PC-3 (cell line): ENCODE measurements around the gene KATNAL1. TPM values are rescaled to one million over a fixed set of nuclear protein-coding genes. Genes with fewer than 3 reads are reported as not detected.
"Not testable (repeated sequence)": the region's sequence is repeated elsewhere in the genome, so short reads cannot be mapped to it uniquely, and the experiment has no call there.

Experiments used
- ATAC-seq: fragments of 200-7000 bp; cut with Tn5 transposase; 2 replicates; pipeline ENCODE4 v1.9.1; 2020; ENCODE audit warnings: mild to moderate bottlenecking, moderate library complexity
- BruUV-seq: library from RNA; stranded (reverse); fragments of 400-500 nt; replicated peaks from 2 replicates; lab custom pipeline; 2021; lab: Mats Ljungman, UMichigan
- CTCF ChIA-PET: fragments of 300-600 bp; sonication (Branson Sonifier 250); formaldehyde crosslinking; loops from one replicate; lab custom pipeline; 2022; ENCODE audit warnings: antibody characterized with exemption; lab: Charles Lee
- POLR2A ChIA-PET: fragments of 300-600 bp; sonication (Branson Sonifier 250); formaldehyde crosslinking; loops from one replicate; lab custom pipeline; 2022; ENCODE audit warnings: antibody characterized with exemption; ENCODE audit not compliant: unreplicated experiment; lab: Charles Lee
- DNase-seq: peaks from one replicate; pipeline ENCODE4 v3.0.0-alpha.2; 2015
- H2AFZ ChIP-seq: fragments of 300-600 bp; sonication (generic); 2 replicates; pipeline ENCODE4 v1.6.0; 2016; ENCODE audit warnings: antibody characterized with exemption, low read length
- H3F3A ChIP-seq: fragments of 300-600 bp; sonication (generic); one replicate; pipeline ENCODE4 v1.6.0; 2017; ENCODE audit warnings: antibody characterized with exemption, low read length, control low read depth, mild to moderate bottlenecking; ENCODE audit not compliant: unreplicated experiment
- H3K27ac ChIP-seq: fragments of 300-600 bp; sonication (generic); 2 replicates; pipeline ENCODE4 v1.5.1; 2016; ENCODE audit warnings: mild to moderate bottlenecking, low read length
- H3K27me3 ChIP-seq: fragments of 300-600 bp; sonication (generic); 2 replicates; pipeline ENCODE4 v1.6.1; 2016; ENCODE audit warnings: low read length, mixed read lengths
- H3K36me3 ChIP-seq: fragments of 300-600 bp; sonication (generic); 2 replicates; pipeline ENCODE4 v1.6.1; 2016; ENCODE audit warnings: low read depth, mixed run types, low read length, mixed read lengths
- H3K4me1 ChIP-seq: fragments of 300-600 bp; sonication (generic); 2 replicates; pipeline ENCODE4 v1.5.1; 2016; ENCODE audit warnings: low read length; ENCODE audit not compliant: insufficient read depth
- H3K4me2 ChIP-seq: fragments of 300-600 bp; sonication (generic); 2 replicates; pipeline ENCODE4 v1.6.0; 2016; ENCODE audit warnings: low read length
- H3K4me3 ChIP-seq: fragments of 300-600 bp; sonication (generic); 2 replicates; pipeline ENCODE4 v1.5.1; 2016; ENCODE audit warnings: mild to moderate bottlenecking, low read length, mixed read lengths
- H3K79me2 ChIP-seq: fragments of 300-600 bp; sonication (generic); 2 replicates; pipeline ENCODE4 v1.6.1; 2017; ENCODE audit warnings: low read length, mixed read lengths
- H3K9ac ChIP-seq: fragments of 300-600 bp; sonication (generic); 2 replicates; pipeline ENCODE4 v1.6.0; 2016; ENCODE audit warnings: mild to moderate bottlenecking, low read length
- H3K9me2 ChIP-seq: fragments of 300-600 bp; sonication (generic); replicated peaks from 2 replicates; pipeline ENCODE4 v1.6.1; 2016; ENCODE audit warnings: mixed run types, low read length, mixed read lengths
- H3K9me3 ChIP-seq: fragments of 300-600 bp; sonication (generic); 2 replicates; pipeline ENCODE4 v1.6.1; 2016; ENCODE audit warnings: low read length, mixed read lengths
- H4K20me1 ChIP-seq: fragments of 300-600 bp; sonication (generic); 2 replicates; pipeline ENCODE4 v1.6.1; 2016; ENCODE audit warnings: low read length, mixed read lengths
- CTCF ChIP-seq: fragments of 300-600 bp; sonication (generic); conservative IDR thresholded peaks from 2 replicates; pipeline ENCODE4 v1.5.1; 2017; ENCODE audit warnings: antibody characterized with exemption, low read depth, mild to moderate bottlenecking, low read length
- EZH2 ChIP-seq: fragments of 300-600 bp; sonication (generic); IDR thresholded peaks from one replicate; pipeline ENCODE4 v1.6.1; 2017; ENCODE audit warnings: antibody characterized with exemption, mild to moderate bottlenecking, low read length; ENCODE audit not compliant: unreplicated experiment
- EZH2phosphoT487 ChIP-seq: fragments of 300-600 bp; sonication (generic); IDR thresholded peaks from 2 replicates; pipeline ENCODE4 v1.6.1; 2018; ENCODE audit warnings: mild to moderate bottlenecking, antibody characterized with exemption, low read length, borderline replicate concordance
- intact Hi-C: fragments of 100-400 bp; cut with micrococcal nuclease; formaldehyde crosslinking; loops from 2 replicates; pipeline ENCODE4 v1.9.0; 2023
- total RNA-seq: library from RNA; depleted of rRNA; stranded (reverse); fragments of >200 nt; gene quantifications from 2 replicates; pipeline ENCODE4 v1.2.3, GENCODE V29; 2014

The KATNAL1 gene
- total RNA-seq, 1 experiment from 2014 or later: 4.3 TPM

GRCh38 chr13:30266756-30267155, 40.6 kb downstream of the KATNAL1 start:
- no TSS peak for BruUV-seq
- no peak for DNase-seq
- intact Hi-C loops: no loop called here
- Histone ChIP-seq H4K20me1 (no peaks in the 10 kb centered on the region), H3K9me3 (no peaks in the 10 kb centered on the region), H3K27ac (no peak overlapping the region), H3K9me2 (no peaks in the 10 kb centered on the region), H3K36me3 (no peaks in the 10 kb centered on the region), H3K9ac (no peak overlapping the region), H3K27me3 (no peaks in the 10 kb centered on the region), H3K4me2 (no peak overlapping the region), H3K4me1 (no peaks in the 10 kb centered on the region), H2AFZ (no peak overlapping the region), H3K79me2 (no peaks in the 10 kb centered on the region), H3F3A (no peaks in the 10 kb centered on the region), H3K4me3 (no peak overlapping the region)
- ATAC-seq: no peak
- POLR2A ChIA-PET: no interaction called here
- TF ChIP-seq EZH2phosphoT487 (no peak), CTCF (no peak), EZH2 (no peak)
- CTCF ChIA-PET: no interaction called here

- H3K9ac ChIP-seq, POLR2A ChIA-PET, H4K20me1 ChIP-seq, H2AFZ ChIP-seq, H3K27ac ChIP-seq, H3K27me3 ChIP-seq, H3K4me2 ChIP-seq, ATAC-seq, CTCF ChIA-PET, H3K4me3 ChIP-seq, H3K9me3 ChIP-seq, H3K36me3 ChIP-seq, BruUV-seq, H3K9me2 ChIP-seq, H3K79me2 ChIP-seq, DNase-seq, H3F3A ChIP-seq, H3K4me1 ChIP-seq: not testable (repeated sequence)
- intact Hi-C loops: loop anchor here (5.0 to 10.0 kb wide), 3 partner anchors 48 to 316 kb away; partner anchors contain the start of gene KATNAL1
Measured at GRCh38 chr13:30259149-30259733, 48.1 kb downstream of the KATNAL1 start.

GRCh38 chr13:30257468-30258099, 49.8 kb downstream of the KATNAL1 start:
- Histone ChIP-seq H3K4me3 (no peak overlapping the region), H3K27me3 (no peaks in the 10 kb centered on the region), H3K36me3 (no peaks in the 10 kb centered on the region), H3K4me1 (no peaks in the 10 kb centered on the region), H3K4me2 (no peak overlapping the region), H3K9me2 (no peaks in the 10 kb centered on the region), H2AFZ (no peak overlapping the region), H4K20me1 (no peaks in the 10 kb centered on the region), H3K9ac (no peak overlapping the region), H3K27ac (no peak overlapping the region), H3F3A (no peaks in the 10 kb centered on the region), H3K79me2 (no peaks in the 10 kb centered on the region), H3K9me3 (no peaks in the 10 kb centered on the region)
- intact Hi-C loops: loop anchor here (5.0 to 10.0 kb wide), 3 partner anchors 50 to 317 kb away; partner anchors contain the start of gene KATNAL1
- ATAC-seq (peak; percentile 70), DNase-seq (no peak)
- CTCF ChIA-PET: interaction anchor here (0.7 kb wide), 2 partner anchors 539 to 693 kb away, joined by 3 to 4 read pairs; no protein-coding TSS in a partner anchor
- no TSS peak for BruUV-seq
- POLR2A ChIA-PET: no interaction called here
- TF ChIP-seq CTCF (no peak), EZH2phosphoT487 (no peak), EZH2 (no peak)
